PC-3 (cell line): ENCODE results near the gene LY6G5C.
A peak's percentile ranks its signal among the peaks of the same experiment; 100 is the strongest.

ENCODE experiments used
- EZH2 ChIP-seq: fragments of 300-600 bp; sonication (generic); IDR thresholded peaks from one replicate; pipeline ENCODE4 v1.6.1; 2017; ENCODE audit warnings: antibody characterized with exemption, mild to moderate bottlenecking, low read length; ENCODE audit not compliant: unreplicated experiment
- EZH2phosphoT487 ChIP-seq: fragments of 300-600 bp; sonication (generic); IDR thresholded peaks from 2 replicates; pipeline ENCODE4 v1.6.1; 2018; ENCODE audit warnings: mild to moderate bottlenecking, antibody characterized with exemption, low read length, borderline replicate concordance
- TF ChIP-seq, protein P1 (sequence below): fragments of 300-600 bp; sonication (generic); conservative IDR thresholded peaks from 2 replicates; pipeline ENCODE4 v1.5.1; 2017; ENCODE audit warnings: antibody characterized with exemption, low read depth, mild to moderate bottlenecking, low read length

- TF ChIP-seq EZH2 = no peak
- TF ChIP-seq EZH2phosphoT487 = no peak
- TF ChIP-seq, protein P1, sequence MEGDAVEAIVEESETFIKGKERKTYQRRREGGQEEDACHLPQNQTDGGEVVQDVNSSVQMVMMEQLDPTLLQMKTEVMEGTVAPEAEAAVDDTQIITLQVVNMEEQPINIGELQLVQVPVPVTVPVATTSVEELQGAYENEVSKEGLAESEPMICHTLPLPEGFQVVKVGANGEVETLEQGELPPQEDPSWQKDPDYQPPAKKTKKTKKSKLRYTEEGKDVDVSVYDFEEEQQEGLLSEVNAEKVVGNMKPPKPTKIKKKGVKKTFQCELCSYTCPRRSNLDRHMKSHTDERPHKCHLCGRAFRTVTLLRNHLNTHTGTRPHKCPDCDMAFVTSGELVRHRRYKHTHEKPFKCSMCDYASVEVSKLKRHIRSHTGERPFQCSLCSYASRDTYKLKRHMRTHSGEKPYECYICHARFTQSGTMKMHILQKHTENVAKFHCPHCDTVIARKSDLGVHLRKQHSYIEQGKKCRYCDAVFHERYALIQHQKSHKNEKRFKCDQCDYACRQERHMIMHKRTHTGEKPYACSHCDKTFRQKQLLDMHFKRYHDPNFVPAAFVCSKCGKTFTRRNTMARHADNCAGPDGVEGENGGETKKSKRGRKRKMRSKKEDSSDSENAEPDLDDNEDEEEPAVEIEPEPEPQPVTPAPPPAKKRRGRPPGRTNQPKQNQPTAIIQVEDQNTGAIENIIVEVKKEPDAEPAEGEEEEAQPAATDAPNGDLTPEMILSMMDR = peak; percentile 88; the same call in 1 of the 2 replicates
These were observed 48.7 kb upstream of the LY6G5C start for GRCh38 chr6:31729515-31729978.
